Lower lobe of right lung (tissue), 2 donors: ENCODE measurements around the gene MED12L. TPM values are rescaled to one million over a fixed set of nuclear protein-coding genes. Genes with fewer than 3 reads are reported as not detected.

Source experiments
- ATAC-seq, 2 donors: fragments of 200-7000 bp; cut with Tn5 transposase; one replicate each; pipeline ENCODE4 v1.9.1; 2020 to 2022; ENCODE audit warnings: mild to moderate bottlenecking in 2 of 2, moderate library complexity in 2 of 2
- DNase-seq: peaks from one replicate; pipeline ENCODE4 v3.0.0-alpha.2; 2020
- H3K27ac ChIP-seq: fragments of 200-600 bp; one replicate; pipeline ENCODE4 v1.8.0; 2022
- H3K27me3 ChIP-seq: fragments of 200-600 bp; one replicate; pipeline ENCODE4 v1.8.0; 2022; ENCODE audit warnings: low read depth
- H3K36me3 ChIP-seq: fragments of 200-600 bp; one replicate; pipeline ENCODE4 v1.8.0; 2022; ENCODE audit warnings: mild to moderate bottlenecking
- H3K4me1 ChIP-seq: fragments of 200-600 bp; one replicate; pipeline ENCODE4 v1.8.0; 2022
- H3K4me3 ChIP-seq: fragments of 200-600 bp; one replicate; pipeline ENCODE4 v1.8.0; 2022; ENCODE audit warnings: mild to moderate bottlenecking
- H3K9me3 ChIP-seq: fragments of 200-600 bp; one replicate; pipeline ENCODE4 v1.8.0; 2022
- intact Hi-C: fragments of 100-400 bp; cut with DNase I; formaldehyde crosslinking; loops from one replicate; pipeline ENCODE4 v1.11.0; 2022
- long read RNA-seq: library from polyadenylated mRNA; unstranded; transcript quantifications from one replicate; pipeline ENCODE4 v2.0.0, GENCODE V29; 2021
- total RNA-seq: library from RNA; stranded (reverse); fragmentation: NEBNext Ultra II Directional; extraction: Animal tissue kit (Norgen Biotek cat#: 25700); gene quantifications from one replicate; pipeline ENCODE4 v1.2.1, GENCODE V29; 2021
- TF ChIP-seq, protein P1 (sequence below): fragments of 200-600 bp; IDR thresholded peaks from one replicate; pipeline ENCODE4 v1.8.0; 2022; ENCODE audit warnings: antibody characterized with exemption, mild to moderate bottlenecking
- donor health status: DM: no; HTN: yes; CAD: no; lungs with severe emphysema.

MED12L gene, protein sequence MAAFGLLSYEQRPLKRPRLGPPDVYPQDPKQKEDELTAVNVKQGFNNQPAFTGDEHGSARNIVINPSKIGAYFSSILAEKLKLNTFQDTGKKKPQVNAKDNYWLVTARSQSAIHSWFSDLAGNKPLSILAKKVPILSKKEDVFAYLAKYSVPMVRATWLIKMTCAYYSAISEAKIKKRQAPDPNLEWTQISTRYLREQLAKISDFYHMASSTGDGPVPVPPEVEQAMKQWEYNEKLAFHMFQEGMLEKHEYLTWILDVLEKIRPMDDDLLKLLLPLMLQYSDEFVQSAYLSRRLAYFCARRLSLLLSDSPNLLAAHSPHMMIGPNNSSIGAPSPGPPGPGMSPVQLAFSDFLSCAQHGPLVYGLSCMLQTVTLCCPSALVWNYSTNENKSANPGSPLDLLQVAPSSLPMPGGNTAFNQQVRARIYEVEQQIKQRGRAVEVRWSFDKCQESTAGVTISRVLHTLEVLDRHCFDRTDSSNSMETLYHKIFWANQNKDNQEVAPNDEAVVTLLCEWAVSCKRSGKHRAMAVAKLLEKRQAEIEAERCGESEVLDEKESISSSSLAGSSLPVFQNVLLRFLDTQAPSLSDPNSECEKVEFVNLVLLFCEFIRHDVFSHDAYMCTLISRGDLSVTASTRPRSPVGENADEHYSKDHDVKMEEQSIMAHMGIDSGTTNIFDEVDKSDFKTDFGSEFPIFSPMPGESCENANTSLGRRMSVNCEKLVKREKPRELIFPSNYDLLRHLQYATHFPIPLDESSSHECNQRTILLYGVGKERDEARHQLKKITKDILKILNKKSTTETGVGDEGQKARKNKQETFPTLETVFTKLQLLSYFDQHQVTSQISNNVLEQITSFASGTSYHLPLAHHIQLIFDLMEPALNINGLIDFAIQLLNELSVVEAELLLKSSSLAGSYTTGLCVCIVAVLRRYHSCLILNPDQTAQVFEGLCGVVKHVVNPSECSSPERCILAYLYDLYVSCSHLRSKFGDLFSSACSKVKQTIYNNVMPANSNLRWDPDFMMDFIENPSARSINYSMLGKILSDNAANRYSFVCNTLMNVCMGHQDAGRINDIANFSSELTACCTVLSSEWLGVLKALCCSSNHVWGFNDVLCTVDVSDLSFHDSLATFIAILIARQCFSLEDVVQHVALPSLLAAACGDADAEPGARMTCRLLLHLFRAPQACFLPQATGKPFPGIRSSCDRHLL (N-terminal part only)
- 0.44 TPM for total RNA-seq
- long read RNA-seq, partial matches to known transcripts, result 0 of 11 reads
- long read RNA-seq, other reads (novel, unspliced or antisense), result 11 of 11 reads

DNA sequence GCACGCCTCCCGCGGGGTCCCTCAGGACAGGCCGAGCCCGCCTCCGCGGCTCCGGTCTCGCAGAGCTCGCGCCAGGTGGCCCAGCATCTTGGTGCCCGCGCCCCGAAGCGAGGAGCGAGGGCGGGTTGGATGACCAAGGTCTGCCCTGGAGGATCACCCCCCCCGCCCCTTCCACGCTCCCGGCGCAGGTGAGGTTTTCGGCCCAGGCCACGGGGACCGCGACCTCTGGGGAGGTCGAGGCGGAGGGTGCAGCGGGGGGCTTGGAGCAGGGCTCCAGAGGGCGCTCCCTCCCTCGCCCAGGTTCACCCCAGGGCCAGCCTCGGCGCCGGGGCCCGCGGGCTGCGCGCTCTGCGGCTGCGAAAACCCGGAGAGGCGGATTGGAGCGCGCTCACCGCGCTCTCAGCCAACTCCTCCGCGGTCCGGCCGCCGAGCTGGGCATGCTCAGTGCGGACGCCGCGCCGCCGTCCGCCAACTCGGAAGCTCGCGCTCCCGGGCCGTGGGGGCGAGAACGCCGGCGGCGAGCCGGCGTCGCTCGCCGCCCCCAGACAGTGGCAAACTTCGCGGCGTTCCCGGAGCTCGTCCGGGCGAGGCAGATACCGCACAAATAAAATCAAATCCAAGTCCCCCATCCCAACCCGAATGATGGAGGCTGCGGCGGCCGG lies at the start of gene MED12L:
Gene MED12L (plus strand): TSS at position 438 of the 662 bp plus-strand sequence. CDS start 1,263 bp downstream, outside the sequence.
- ATAC-seq, result peak; percentile 94
- H3K36me3 ChIP-seq, result no peaks in the 10 kb centered on the region
- H3K9me3 ChIP-seq, result no peaks in the 10 kb centered on the region
- H3K27me3 ChIP-seq, result peaks cover 41% of the 10 kb centered on the region
- H3K4me3 ChIP-seq, result peak within 1 kb of the TSS; percentile 61
- no peak within 1 kb of the TSS for H3K27ac ChIP-seq
- TF ChIP-seq, protein P1, sequence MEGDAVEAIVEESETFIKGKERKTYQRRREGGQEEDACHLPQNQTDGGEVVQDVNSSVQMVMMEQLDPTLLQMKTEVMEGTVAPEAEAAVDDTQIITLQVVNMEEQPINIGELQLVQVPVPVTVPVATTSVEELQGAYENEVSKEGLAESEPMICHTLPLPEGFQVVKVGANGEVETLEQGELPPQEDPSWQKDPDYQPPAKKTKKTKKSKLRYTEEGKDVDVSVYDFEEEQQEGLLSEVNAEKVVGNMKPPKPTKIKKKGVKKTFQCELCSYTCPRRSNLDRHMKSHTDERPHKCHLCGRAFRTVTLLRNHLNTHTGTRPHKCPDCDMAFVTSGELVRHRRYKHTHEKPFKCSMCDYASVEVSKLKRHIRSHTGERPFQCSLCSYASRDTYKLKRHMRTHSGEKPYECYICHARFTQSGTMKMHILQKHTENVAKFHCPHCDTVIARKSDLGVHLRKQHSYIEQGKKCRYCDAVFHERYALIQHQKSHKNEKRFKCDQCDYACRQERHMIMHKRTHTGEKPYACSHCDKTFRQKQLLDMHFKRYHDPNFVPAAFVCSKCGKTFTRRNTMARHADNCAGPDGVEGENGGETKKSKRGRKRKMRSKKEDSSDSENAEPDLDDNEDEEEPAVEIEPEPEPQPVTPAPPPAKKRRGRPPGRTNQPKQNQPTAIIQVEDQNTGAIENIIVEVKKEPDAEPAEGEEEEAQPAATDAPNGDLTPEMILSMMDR, result no peak
- intact Hi-C loops, result no loop called here
- H3K4me1 ChIP-seq, result peaks cover 21% of the 10 kb centered on the region
- peak; percentile 79 for DNase-seq

DNA sequence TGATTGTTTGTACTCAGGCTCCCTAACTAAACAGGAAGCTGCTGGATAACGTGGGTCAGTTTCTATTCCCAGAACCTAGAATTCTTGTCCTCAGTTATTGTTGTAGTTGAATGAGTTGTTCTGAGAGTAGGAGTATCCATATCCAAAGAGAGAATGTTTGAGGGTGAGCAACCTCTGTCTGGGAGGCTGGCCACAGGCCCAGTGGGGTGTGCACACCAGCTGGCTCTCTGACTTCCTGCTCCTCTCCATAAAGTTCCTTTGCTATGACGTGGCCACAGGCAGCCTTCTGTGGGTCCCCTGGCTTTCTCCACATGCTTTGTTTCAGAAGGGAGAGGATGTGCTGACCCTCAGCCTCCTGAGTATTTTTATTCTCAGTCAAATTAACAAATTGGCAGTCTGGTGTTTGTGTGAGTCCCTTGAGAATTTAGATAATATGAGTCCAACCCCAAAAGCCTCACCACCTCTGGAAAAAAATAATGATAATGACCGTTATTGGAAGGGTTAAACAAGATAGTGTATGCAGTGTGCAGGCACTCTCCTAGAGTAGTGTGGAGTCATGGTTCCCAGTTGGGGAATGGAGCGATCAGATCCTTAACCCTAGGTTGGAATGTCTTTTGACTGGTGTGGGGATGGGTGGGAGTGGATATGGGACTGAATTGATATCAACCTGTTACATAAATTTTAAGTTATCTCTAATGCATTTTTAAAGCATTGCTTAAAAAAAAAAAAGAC lies 47.6 kb upstream of the MED12L start:
- Histone ChIP-seq H3K36me3 (no peaks in the 10 kb centered on the region), H3K27me3 (no peaks in the 10 kb centered on the region), H3K9me3 (no peaks in the 10 kb centered on the region), H3K4me3 (no peak overlapping the region), H3K4me1 (no peaks in the 10 kb centered on the region), H3K27ac (no peak overlapping the region)
- TF ChIP-seq, protein P1, result no peak
- no peak for DNase-seq
- ATAC-seq, result peak in 1 of 2 donors; percentile 35
- intact Hi-C loops, result no loop called here

DNA sequence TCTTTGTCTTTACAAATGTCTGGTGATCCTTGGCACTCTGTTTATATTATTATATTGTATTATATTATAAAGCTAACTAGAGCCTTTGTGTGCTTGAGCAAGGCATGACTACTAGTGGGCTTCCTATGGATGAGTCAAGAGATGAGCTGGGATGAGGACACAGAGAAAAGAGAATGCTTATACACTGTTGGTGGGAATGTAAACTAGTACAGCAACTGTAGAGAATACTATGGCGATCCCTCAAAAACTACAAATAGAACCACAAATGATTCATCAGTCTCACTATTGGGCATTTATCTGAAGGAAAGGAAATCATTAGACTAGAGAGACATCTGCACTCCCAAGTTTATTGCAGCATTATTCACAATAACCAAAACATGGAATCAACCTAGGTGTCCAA lies 40.8 kb upstream of the MED12L start:
- no peak overlapping the region for H3K27ac ChIP-seq
- ATAC-seq, result no peak
- DNase-seq, result no peak

DNA sequence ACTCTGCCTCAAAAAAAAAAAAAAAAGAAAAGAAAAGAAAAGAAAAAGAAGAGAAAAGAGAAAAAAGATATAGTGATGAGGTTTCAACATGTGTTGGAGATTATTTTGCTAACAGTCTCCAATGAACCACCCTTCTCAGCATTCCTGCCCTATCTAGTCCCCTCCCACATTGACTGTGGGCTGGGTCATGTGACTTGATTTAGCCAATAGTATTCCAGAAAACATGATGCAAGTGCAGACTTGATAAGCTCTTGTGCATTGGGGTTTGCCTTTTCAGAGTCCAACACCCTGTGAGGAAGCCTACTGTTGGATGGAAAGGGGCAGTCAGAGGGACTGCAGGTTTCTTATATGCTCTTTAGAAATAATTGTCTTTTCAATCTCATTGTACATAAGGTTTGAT lies 37.8 kb upstream of the MED12L start:
- intact Hi-C loops, result no loop called here
- no peak overlapping the region for H3K4me3 ChIP-seq
- TF ChIP-seq, protein P1, result no peak
- no peaks in the 10 kb centered on the region for H3K4me1 ChIP-seq
- DNase-seq, result no peak
- no peaks in the 10 kb centered on the region for H3K27me3 ChIP-seq
- H3K9me3 ChIP-seq, result no peaks in the 10 kb centered on the region
- no peak for ATAC-seq
- H3K36me3 ChIP-seq, result no peaks in the 10 kb centered on the region
- no peak overlapping the region for H3K27ac ChIP-seq

More for the DNA sequence above, 40.8 kb upstream of the MED12L start:
- H3K9me3 ChIP-seq, result no peaks in the 10 kb centered on the region
- TF ChIP-seq, protein P1, result no peak
- no peaks in the 10 kb centered on the region for H3K27me3 ChIP-seq
- no peak overlapping the region for H3K4me3 ChIP-seq
- intact Hi-C loops, result no loop called here
- no peaks in the 10 kb centered on the region for H3K4me1 ChIP-seq
- no peaks in the 10 kb centered on the region for H3K36me3 ChIP-seq
